GM19467 (cell line): ENCODE results near the gene UIMC1.
"Not testable (repeated sequence)": the region's sequence is repeated elsewhere in the genome, so short reads cannot be mapped to it uniquely, and the experiment has no call there.

Experiments
- ATAC-seq: cut with Tn5 transposase; IDR thresholded peaks from one replicate; pipeline ENCODE4 v1.9.1; 2021; ENCODE audit warnings: mild to moderate bottlenecking, moderate library complexity; ENCODE audit not compliant: unreplicated experiment

The UIMC1 gene

DNA sequence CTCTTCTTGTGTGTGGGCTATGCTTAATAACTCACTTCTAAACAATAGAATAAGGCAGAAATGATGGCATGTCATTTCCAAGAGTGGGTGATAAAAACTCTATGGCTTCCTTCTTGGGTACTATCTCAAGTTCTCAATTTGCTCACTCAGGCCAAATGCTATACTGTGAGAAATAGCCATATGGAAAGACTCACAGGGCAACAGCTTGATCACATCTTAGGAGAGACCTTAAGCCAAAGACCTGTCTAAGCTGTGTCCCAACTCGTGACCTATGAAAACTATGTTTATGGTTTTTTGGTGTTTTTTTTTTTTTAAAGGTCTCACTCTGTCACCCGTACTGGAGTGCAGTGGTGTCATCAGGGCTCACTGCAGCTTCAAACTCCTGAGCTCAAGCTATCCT is 2.1 kb upstream of the UIMC1 start:
- no peak for ATAC-seq

DNA sequence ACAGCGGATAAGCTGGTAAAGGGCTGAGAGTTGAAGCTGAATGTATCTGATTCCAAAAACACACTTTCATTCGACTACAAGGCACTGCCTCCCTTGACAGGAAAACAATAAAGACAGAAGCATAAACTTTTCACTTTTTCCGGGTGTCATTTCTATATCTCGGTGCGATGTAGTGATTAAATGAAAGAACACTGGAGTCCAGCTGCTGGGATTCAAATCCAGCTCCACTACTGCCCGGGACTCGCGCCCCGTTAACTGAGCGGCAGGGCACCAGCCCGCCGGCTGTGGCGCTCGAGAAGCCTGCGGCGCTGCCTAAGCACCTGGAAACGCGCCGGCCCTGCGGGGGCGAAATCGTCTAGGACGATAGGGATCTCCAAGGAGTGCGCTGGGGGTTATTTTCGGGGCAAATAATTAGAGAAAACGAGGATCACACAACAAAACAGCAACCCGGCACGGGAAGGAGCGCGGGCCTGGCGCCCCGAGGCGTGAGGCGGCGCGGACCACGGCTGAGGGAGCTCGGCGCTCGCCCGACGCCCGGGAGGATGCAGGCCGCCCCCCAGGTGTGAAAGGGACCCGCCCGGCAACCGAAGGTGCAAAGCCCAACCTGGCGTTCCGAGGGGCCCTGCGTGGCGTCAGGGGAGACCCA is 837 bp downstream of the UIMC1 start:
- peak; percentile 46 for ATAC-seq

DNA sequence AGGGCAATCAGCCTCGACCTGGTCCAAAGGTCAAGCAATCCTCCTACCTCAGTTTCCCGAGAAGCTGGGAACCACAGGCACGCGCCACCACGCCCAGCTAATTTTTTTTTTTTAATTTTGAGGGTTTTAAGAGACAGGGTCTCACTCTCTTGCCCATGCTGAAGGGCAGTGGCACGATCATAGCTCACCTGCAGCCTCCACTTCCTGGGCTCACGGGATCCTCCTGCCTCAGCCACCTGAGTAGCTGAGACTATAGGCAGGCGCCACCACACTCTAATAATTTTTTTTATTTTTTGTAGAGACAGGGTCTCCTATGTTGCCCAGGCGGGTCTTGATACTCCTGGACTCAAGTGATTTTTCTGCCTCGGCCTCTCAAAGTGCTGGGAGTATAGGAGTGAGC is 1.6 kb downstream of the UIMC1 start:
- no peak for ATAC-seq

DNA sequence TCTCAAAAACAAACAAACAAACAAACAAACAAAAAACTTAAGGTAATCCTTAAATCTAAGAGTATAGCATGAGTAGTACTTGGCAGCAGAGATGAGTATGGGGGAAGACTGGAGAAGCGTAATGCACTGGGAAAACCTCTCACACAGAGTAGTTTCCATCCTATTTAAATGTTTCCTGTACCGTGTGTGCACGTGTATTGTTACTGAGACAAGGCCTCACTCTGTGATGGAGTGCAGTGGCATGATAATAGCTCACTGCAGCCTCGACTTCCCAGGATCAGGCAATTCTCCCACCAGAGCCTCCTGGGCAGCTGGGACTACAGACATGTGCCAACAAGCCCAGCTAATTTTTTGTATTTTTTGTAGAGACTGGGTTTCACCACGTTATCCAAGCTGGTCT is 2.9 kb downstream of the UIMC1 start:
- no peak for ATAC-seq

DNA sequence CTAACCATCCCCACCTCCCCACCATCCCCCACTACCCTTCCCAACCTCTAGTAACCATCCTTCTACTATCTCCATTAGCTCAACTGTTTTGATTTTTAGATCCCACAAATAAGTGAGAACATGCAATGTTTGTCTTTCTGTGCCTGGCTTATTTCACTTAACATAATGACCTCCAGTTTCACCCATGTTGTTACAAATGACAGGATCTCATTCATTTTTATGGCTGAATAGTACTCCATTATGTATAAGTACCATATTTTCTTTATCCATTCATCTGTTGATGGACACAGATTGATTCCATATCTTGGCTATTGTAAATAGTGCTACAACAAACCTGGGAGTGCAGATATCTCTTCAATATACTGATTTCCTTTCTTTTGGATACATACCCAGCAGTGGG is 7.1 kb downstream of the UIMC1 start:
- not testable (repeated sequence) for ATAC-seq

DNA sequence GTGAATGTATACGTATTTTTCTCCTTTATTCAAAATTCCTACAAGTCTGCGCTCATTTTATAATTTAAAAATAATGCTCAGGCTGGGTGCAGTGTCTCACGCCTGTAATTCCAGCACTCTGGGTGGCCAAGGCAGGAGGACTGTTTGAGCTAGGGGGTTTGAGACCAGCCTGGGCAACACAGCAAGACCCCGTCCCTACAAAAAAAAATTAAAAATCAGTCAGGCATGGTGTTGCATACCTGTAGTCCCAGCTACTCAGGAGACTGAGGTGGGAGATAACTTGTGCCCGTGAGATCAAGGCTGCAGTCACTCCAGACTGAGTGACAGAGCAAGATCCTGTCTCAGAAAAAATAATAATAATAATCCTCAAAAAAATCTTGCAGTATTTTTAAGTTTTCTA is 7.8 kb downstream of the UIMC1 start:
- ATAC-seq = no peak

DNA sequence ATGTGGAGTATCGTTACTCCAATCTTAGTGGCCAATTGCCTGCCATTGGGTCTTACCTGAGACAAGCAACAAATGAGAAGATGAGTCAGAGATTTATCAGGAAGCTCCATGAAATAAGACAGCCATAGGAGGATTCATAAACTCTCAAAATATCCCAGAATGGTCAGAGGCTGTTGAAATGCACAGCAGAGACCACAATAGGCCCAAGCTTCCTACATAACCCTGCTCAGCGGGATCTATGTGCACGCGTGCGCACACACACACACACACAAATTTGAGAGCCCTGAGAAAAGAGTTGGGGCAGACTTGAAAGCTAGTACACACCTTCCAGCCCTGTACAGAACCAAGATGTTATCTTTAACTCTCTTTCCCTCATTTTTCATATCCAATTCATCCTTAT is 9.8 kb downstream of the UIMC1 start:
- no peak for ATAC-seq

DNA sequence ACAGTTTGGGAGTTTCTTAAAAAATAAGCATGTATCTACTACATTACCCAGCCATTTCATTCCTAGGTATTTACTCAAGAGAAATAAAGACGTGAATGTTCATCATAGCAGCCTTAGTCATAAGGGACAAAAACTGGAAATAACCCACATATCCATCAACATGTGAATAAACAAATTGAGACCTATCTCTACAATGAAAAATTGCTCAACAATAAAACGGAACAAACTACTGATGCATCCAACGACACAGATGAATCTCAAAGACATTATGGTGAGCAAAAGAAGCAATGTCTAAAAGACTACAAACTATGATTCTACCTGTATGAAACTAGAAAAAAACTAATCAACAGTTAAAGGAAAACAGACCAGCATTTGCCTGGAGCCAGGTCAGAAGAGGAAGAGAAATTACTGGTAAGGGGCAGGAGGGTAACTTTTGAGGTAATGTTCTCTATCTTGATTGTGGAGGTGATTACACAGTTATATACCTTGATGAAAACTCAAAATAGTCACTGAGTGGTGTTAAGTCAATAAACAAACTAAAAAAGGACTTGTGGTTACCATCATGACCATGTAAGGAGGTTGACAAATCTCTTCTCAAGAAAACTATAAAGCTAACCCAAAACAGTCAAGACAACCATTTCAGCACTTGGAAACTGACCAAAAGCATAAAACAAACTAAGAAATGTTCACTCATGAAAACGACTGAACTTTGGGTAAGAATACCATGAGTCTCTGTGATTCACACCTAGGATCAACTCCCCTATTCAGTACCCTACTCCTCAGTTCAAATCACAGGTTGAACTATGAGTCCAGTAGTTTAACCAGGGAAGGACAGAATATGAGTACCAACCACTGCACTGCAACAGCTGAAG is 10.4 kb downstream of the UIMC1 start:
- ATAC-seq = no peak

DNA sequence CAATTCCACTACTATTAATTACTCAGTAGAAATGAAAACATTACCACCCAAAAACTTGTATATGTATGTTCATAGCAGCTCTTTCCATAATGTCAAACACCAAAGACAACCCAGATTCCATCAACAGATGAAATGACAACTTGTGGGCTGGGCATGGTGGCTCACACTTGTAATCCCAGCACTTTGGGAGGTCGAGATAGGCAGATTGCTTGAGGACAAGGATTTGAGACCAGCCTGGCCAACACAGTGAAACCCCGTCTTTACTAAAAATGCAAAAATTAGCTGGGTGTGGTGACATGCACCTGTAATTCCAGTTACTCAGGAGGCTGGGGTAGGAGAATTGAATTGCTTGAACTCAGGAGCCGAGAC is 11.5 kb downstream of the UIMC1 start:
- ATAC-seq = no peak

DNA sequence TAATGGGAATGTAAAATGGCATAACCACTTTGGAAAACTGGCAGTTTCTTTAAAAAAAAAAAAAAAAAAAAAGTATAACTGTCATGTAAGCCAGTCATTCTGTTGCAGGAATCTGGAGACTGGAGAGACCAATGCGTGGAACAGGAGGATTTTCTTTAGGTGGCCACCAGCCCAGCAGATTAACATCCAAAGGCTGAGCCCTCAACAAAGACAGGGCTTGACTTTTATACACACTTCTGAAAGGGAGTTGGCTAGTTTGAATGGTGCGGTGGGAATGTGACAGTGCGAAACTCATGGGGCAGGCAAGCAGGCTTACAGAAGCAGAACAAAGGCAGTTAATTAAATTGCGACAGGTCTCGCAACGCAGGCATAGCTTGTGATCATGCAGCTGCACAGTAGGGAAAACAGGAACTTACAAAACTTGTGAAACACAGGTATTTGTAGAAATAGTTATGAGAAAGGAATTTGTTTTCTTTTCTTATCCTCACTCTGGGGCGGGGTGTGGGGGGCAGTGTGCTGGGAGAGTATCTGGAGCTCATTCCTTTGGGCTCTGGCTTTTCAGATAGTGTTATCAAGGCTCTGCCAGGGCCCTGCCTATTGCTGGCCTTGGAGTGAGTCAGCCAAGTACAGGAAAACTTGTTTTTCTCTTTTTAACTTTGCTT is 12.0 kb downstream of the UIMC1 start:
- ATAC-seq = no peak

DNA sequence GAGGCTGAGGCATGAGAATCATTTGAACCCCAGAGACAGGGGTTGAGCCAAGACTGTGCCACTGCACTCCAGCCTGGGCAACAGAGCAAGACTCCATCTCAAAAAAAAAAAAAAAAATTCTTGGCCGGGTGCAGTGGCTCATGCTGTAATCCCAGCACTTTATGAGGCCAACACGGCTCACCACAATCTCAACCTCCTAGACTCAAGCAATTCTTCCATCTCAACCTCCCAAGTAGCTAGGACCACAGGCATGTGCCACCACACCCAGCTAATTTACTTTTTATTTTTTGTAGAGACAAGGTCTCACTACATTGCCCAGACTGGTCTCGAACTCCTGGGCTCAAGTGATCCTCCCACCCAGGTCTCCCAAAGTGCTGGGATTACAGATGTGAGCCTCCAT is 13.5 kb downstream of the UIMC1 start:
- ATAC-seq = not testable (repeated sequence)

DNA sequence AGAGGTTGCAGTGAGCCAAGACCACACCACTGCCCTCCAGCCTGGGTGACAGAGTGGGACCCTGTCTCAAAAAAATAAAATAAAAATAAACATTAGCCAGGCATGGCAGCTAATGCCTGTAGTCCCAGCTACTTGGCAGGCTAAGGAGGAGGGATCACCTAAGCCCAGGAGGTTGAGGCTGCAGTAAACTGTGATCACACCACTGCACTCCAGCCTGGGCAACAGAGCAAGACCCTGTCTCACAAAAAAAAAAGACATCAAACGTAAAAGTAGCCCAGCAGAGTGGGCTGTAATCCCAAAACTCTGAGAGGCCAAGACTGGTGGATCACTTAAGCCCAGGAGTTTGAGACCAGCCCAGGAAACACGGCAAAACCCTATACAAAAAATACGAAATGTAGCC is 19.0 kb downstream of the UIMC1 start:
- ATAC-seq = no peak

DNA sequence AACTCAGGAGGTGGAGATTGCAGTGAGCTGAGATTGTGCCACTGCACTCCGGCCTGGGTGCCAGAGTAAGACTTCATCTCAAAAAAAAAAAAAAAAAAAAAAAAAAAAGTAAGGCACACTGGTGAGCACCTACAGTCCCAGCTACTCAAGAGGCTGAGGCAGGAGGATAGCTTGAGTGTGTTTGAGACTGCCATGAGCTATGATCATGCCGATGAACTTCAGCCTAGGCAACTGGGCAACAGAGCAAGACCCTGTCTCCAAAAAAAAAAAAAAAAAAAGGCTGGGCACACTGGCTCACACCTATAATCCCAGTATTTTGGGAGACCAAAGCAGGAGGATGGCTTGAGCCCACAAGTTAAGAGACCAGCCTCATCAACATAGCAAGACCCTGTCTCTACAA is 20.3 kb downstream of the UIMC1 start:
- no peak for ATAC-seq

DNA sequence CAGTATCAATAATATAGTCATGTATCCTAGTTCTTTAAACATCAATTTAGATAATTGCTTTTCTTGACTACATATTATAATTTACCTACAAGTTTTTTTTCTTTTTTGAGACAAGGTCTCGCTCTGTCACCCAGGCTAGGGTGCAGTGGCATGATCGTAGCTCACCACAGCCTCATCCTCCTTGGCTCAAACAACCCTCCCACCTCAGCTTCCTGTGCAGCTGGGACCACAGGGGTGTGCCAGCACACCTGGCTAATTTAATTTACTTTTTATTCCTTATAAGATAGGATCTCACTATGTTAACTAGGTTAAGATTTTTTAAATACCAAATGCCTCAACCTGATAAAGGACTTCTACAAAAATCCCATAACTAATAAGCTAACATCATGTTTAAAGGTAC is 21.1 kb downstream of the UIMC1 start:
- ATAC-seq = no peak

DNA sequence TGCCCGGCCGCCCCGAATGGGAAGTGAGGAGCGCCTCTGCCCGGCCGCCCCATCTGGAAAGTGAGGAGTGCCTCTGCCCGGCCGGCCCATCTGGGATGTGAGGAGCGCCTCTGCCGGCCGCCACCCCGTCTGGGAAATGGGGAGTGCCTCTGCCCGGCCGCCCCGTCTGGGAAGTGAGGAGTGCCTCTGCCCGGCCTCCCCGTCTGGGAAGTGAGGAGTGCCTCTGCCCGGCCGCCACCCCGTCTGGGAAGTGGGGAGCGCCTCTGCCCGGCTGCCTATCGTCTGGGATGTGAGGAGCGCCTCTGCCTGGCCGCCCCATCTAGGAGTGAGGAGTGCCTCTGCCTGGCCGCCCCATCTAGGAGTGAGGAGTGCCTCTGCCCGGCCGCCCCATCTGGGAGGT is 22.4 kb downstream of the UIMC1 start:
- ATAC-seq = not testable (repeated sequence)

DNA sequence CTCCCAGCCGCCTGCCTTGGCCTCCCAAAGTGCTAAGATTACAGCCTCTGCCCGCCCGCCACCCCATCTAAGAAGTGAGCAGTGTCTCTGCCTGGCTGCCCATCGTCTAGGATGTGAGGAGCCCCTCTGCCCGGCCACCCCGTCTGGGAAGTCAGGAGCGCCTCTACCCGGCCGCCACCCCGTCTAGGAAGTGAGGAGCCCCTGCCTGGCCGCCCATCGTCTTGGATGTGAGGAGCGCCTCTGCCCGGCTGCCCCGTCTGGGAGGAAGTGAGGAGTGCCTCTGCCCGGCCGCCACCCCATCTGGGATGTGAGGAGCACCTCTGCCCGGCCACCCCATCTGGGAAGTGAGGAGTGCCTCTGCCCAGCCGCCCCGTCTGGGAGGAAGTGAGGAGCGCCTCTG is 23.0 kb downstream of the UIMC1 start:
- not testable (repeated sequence) for ATAC-seq

DNA sequence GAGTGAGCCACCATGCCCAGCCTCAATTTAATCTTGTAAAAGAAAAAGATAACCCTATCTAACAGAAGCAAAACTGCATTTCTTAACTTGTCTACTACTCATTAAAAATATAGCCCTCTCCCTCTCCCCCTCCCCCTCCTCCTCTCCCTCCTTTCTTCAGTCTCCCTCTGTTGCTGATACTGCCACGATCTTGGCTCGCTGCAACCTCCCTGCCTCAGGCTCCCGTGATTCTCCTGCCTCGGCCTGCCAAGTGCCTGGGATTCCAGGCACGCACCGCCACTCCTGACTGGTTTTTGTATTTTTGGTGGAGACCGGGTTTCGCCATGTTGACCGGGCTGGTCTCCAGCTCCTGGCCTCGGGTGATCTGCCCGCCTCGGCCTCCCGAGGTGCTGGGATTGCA is 23.5 kb downstream of the UIMC1 start:
- not testable (repeated sequence) for ATAC-seq

DNA sequence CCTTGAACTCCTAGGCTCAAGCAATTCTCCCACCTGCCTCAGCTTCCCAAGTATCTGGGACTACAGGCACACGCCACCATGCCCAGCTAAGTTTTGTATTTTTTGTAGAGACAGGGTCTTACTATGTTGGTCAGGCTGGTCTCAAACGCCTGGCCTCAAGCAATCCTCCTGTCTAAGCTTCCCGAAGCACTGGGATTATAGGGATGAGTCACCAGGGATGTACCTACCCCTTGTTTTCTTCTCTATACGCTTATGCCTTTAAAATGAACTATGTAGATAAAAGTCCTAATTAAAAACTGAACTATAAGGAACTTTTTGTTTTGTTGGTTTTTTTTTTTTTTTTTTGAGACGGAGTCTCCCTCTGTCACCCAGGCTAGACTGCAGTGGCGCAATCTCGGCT is 25.8 kb downstream of the UIMC1 start:
- no peak for ATAC-seq

DNA sequence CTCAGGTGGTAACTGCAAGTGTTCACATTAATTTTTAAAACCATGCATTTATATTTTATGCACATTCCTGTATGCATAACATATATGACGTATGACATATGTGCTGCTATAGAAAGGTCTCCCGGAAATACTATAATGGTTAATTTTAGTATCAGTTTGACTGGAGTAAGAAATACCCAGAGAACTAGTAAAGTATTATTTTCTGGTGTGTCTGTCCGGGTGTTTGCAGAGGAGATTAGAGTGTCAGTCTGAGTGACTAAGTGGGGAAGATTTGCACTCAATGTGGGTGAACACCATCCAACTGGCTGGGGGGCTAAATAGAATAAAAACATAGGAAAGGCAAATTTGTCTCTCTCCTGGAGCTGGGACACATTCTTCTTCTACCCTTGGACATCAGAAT is 26.9 kb downstream of the UIMC1 start:
- ATAC-seq = no peak

DNA sequence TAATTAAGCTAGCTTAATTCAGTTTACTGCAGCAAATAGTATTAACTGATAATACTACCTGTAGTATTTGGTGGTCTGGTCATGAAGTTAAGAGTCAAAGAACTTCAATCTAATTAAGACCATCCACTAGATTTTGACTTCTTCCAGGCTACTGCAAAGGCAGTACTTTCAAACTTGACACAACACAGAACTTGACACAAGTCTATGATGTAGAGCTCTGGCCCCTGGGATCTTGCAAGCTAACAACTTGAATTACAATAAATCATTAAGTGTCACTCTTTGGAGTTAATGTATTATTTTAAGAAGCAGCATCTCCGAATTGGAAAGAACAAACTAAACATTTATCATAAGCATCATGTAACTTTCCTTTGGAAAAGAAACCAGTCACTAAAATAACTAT is 40.9 kb downstream of the UIMC1 start:
- ATAC-seq = no peak

DNA sequence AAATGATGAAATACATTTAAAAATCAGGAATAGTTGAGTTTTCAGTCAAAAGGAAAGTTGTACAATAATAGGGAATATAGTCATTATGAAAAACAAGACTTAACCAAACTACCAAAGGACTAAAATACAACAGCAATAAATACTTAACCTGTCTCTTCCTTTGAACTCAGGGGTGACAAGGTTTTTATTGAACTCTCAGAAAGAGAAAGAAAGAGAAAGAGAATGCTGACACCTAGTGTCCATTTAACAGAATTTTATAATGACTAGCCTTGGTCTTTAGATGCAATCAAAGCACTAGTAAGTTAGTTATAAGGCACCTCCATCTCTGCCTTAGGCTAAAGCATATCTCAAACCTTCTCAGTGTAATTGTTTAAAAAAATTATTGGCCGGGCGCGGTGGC is 47.5 kb downstream of the UIMC1 start:
- ATAC-seq = no peak

DNA sequence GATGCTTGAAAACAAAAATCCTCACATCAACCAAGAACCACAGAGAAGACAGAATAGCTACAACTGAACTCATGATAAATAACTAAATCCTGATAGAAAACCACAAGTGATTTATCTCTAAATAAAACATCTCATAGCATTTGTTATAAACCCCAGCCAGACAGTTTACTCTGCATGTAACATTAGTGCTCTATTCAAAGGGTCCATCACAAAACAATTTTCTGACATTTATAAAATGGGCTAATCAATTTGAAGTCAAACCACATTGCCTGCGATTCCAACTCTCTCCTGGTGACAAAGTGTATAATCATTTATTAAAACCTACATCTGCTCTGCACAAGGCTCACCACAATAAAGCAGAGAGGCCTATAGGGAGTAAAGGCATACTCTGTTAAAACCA is 49.8 kb downstream of the UIMC1 start:
- no peak for ATAC-seq
